GM21515 (cell line): Measurements from ENCODE around the gene TAF10.

ENCODE experiments used
- ATAC-seq: cut with Tn5 transposase; IDR thresholded peaks from one replicate; pipeline ENCODE4 v1.9.1; 2021; ENCODE audit not compliant: unreplicated experiment

The TAF10 gene

DNA sequence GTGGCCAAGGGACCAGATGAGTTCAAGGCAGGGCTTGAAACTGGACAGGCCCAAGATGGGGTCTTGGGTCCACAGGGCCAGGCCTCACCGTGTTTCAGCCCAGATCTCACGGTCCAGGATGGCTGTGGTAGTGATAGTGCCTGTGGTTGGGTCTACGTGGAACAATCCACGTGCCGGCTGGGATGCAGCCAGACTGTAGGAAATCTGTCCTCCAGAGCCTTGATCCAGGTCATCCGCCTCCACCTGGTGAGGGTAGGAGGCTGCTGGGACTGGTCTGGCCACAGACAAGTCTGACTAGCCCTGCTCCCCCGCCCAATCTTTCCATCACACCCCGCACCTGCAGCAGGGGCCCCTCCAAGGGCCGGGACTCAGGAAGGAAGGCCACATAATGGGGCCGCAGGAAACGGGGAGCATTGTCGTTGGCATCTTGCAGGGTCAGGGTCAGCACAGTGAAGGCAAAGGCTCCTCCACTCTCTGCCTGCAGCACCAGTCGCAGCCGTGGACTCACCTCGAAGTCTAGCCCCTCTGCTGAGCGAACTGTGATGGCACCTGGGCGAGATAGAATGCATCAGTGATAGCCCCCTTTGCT is 13.9 kb upstream of the TAF10 start:
- no peak for ATAC-seq

GRCh38 chr11:6625156-6625831 is 13.3 kb upstream of the TAF10 start:
- ATAC-seq = no peak

DNA sequence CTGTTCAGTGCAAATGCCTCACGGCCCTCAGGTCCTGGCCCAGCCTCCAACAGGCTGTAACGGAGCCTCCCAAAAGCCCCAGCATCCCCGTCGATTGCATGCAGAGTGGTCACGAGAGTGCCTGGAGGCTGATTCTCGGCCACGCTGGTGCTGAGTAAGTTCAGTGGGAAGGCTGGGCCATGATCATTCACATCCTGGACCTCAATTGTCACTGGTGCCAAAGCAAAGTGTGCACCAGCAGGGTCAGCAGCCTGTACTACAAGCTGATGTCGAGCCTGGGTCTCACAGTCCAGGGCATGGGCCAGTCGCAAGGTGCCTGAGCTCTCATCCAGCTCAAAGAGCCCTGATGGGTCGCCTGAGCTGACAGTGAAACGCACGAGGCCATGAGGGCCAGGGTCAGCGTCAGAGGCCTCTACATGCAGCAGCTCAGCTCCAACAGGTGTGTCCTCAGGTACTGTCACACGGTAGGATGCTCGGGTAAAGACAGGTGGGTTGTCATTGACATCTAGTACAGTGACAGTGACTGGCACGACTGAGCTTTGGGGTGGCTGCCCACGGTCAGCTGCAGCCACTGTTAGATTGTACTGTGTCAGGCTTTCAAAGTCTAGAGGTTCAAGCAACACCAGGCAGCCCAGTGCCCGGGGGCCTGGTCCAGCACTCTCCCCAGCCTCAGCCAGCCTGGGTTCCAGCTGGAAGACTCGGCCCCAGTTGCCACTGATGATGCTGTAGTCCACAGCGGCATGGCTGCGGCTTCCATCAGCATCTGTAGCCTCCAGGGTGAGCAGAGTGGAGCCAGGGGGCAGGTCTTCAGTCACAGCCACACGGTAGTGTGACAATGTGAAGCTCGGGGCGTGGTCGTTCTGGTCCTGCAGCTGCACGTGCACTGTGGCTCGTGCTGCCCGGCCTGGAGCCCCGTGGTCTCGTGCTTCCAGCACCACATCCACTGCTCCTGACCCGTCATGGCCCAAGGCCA is 11.7 kb upstream of the TAF10 start:
- no peak for ATAC-seq

GRCh38 chr11:6622261-6623171 is 10.5 kb upstream of the TAF10 start:
- no peak for ATAC-seq

DNA sequence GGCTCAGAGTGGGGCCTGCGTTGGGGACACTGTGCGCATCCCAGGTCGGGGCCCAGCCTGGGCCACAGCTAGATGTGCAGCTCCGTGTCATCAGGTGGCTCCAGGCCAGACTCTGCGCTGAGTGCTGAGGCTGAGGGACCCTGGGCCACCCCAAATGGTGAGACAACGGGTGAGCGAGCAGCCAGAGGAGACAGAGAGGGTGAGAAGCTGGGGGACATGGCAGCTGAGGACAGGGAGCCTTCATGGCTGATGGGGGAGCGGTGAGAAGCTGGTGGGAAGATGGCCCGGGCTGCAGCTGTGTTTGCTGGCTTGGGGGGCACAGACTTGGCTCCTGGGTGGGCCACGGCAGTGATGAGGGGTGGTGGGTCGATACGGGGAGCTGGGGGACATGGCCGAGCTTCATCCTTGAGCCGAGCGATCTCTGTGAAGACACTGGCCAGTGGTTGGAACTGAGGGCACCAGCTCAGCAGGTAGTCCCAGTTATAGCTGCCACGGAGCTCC is 9.7 kb upstream of the TAF10 start:
- no peak for ATAC-seq

DNA sequence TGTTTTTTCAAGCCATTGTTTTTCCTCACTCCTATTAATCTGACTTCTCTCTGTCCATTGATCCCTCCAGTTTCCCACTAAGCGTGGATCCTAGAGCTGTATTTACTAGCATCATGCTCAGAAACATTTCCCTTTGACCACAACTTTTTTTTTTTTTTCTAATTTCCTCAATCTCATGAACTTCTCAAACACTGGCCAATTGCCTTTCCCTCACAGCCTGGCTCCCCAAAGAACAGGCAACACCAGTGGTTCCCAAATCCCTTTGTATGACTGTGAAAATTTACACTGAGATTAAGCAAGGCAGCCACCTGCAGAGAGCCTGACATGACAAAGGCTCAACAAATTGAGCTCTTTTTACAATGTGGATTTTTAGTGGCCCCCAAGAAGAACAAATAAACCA is 8.6 kb upstream of the TAF10 start:
- ATAC-seq = no peak

GRCh38 chr11:6619004-6619745 is 7.2 kb upstream of the TAF10 start, which contains the start of gene TPP1:
TPP1 (minus strand) TSS chr11:6619422; CDS start chr11:6619400, 22 bp downstream.
- peak; percentile 98 for ATAC-seq

DNA sequence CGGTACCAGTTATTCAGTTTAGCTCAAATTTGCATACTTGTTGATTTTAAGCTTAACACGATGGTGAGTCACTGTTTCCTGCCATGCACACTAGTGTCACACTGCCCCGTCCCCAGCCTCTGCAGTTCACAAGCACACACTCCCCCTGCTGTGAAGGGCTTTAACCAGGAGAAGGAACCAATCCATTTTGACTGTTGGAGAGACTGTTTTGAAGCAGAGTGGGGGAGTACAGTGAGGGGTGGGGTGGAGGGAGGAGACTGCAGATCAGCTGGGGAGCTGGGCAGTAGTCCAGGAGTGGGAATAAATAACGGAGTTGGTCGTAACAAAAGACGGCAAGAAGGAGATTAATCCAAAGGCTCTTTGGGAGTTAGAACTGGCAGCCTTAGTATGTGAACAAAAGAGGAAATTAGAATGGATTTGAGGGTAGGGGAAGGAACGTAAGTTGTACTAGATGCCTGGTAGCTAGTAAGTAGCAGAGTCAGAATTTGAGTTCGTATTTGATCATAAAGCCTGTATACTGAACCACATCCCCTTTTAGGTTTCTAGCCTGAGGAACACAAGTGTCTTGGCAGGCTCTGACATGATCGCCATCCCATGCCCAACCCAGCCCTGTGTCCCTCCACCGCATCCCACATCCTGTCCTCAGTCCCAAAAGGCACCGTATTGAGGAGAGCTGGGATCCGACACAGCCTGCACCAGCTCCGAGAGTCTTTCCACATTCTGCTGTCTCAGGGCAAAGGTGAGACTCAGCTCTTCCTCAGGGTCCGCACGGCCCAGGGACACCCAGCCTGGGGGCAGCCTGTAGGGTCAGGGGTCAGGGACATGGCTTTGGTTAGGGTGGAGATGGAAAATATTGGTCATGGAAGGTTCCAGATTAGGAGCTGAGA is 6.3 kb upstream of the TAF10 start:
- peak; percentile 10 for ATAC-seq

- ATAC-seq = no peak
Measured at GRCh38 chr11:6617315-6617781, 5.3 kb upstream of the TAF10 start.

DNA sequence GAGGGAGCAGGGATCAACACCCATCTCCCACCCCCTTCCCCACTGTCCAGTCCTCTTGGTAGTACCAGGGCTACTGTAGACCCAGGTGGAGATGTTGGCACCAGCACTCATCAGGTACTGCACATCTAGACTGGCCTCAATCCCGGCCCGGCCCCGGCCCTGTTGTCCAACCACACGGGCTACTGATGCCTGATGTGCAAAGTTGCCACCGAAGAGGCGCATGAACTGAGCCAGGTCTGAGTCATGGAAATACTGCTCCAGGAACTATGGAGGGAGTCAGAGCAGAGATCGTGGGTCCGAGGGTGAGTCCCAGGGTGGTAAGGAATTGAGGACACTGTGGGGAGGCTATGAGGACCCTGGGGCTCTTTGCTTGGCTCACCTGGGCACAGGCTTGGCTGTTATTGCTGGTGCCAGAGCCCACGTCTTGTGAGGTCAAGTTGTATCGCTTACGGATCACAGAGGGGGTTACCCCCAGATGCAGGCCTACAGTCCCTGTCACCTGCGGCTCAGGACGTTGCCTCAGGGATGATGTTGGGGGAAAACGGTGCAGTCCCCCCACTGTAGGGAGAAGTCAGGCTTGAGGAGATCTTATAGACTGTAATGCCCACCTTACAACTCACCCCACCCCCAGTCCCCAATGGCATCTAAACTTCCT is 4.7 kb upstream of the TAF10 start:
- ATAC-seq = no peak

DNA sequence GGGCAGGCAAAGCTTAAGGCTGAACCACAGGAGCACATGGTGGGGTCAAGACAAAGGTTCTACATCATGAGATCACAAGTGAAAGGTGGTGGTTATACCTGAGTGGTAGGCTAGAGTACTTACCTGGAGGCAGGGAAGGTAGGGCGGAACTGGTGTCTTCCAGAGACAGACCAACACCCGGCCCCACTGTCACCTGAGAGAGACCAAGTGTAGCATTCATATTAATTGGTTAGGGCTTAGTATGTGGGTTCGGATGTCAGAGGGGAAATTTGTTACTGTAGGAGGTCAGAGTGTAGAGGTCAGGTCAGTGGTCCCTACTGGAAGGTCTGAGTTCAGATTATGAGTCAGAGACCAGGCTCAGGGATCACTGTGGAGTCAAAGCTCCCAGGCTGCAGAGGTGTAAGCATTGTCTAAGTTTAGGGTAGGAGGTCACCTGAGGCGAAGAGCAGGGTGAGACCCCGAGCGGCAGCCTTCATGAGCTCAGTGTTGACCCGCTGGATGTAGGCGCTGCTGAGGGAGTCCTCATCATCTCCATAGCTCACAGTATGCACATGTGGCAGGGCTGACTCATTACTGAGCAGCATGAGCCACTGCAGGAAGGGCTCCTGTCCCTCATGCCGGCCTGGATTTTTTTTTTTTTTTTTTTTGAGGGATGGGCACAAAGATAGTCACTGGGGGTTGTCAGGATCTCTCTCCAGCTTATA is 4.0 kb upstream of the TAF10 start:
- ATAC-seq = no peak

- no peak for ATAC-seq
Measured at GRCh38 chr11:6615046-6615445, 3.0 kb upstream of the TAF10 start.

GRCh38 chr11:6614446-6614845 is 2.4 kb upstream of the TAF10 start:
- no peak for ATAC-seq

GRCh38 chr11:6613496-6613895 is 1.5 kb upstream of the TAF10 start:
- ATAC-seq = no peak

- peak; percentile 8 for ATAC-seq
Measured at GRCh38 chr11:6611963-6612212, 128 bp downstream of the TAF10 start.

DNA sequence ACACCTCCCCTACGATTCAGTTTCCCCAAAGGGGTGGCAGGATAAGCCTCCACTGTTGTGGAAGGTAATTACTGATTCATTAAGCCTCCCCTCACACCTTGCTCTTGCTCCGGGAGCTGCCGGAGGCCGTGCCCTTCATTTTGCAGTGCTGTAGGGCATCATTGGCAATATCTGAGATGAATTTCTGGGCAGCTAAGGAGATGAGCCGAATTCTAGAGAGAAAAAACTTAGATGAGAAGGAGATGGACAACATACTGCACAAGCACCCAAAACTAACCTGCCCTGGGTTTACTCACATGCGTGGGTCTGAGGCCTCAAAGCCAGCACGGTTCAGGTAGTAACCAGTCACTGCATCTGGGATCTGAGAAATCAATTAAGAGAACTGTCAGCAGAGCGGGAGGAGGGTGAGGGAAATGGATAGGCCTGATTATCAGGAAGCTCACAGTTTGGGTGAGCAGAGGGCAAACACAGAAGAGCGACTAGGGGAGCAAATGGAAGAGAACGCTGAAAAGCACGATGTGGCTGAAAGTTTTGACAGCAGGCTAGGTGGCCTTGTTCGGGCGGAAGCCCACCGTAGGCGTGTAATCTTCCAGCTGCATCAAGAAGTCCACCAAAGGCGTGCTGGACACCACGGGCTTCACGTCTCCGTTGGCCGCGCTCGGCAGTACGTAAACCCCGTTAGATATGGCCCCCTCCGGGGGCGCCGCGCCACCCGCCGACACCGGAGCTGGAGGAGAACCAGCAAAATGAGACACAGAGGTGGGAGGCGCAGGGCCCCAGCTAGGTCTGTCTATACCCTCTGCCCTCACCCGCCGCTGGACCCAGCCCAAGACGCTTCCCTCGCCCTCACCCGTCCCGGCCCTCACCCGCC is 689 bp downstream of the TAF10 start:
- ATAC-seq = peak; percentile 0

DNA sequence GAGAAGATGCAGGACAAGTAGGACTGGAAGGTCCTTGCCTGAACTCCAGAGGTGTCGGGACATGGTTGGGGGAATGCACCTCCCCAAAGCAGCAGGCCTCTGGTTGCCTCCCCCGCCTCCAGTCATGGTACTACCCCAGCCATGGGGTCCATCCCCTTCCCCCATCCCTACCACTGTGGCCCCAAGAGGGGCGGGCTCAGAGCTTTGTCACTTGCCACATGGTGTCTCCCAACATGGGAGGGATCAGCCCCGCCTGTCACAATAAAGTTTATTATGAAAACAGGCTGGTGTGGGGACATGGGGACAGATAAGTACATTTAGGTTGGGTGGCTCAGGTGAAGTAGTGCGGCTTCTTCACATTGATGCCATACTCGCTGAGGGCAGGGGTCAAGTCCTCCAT is 1.4 kb downstream of the TAF10 start:
- no peak for ATAC-seq
